COLO668 (cell line): ENCODE measurements around the gene CNKSR2.

Experiments used
- DNase-seq: peaks from one replicate; lab custom pipeline; 2025; ENCODE audit not compliant: unreplicated experiment; lab: John Stamatoyannopoulos, UW

The CNKSR2 gene

GRCh38 chrX:21590012-21590776 lies 216.0 kb downstream of the CNKSR2 start:
- DNase-seq = no peak

GRCh38 chrX:21606002-21606401 lies 231.8 kb downstream of the CNKSR2 start:
- no peak for DNase-seq

DNA sequence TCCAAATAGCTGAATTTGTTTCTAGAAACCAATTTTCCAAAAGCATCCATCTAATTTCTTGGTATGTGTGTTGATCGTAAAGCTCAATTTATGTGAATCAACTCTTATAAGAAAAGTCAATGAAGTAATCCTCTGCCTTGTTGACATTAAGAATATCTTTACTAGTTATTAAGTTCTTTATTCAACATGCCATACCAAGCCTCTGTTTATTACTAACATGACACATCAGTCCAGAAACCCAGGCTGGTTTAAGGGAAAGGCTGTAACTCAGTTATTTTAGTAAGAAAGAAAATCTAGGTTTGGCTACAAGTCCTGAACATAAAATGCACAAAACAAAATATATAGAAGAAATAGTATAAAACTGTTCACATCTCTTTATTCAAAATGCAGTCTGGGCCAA lies 235.9 kb downstream of the CNKSR2 start:
- no peak for DNase-seq

DNA sequence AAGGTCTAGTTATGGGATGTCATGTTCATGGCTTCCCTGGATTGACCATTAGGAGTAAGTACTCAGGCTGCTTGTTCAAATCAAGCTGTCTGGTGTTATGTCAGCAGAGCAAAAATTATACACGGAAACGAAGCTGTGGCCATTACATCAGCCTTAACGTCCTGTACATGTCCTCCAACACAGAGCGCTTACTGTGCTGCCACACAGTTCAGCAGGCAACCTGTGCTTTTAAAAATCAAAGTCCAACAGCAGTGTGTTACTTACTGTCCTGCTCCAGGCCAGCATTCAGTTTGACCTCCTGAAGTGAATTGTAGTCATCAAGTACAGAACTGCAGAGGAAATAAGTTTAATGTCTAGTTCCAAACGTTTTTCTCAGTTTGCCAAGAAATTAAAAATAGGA lies 237.9 kb downstream of the CNKSR2 start:
- no peak for DNase-seq

- DNase-seq = no peak
Observed at GRCh38 chrX:21616386-21616785, 242.2 kb downstream of the CNKSR2 start.

DNA sequence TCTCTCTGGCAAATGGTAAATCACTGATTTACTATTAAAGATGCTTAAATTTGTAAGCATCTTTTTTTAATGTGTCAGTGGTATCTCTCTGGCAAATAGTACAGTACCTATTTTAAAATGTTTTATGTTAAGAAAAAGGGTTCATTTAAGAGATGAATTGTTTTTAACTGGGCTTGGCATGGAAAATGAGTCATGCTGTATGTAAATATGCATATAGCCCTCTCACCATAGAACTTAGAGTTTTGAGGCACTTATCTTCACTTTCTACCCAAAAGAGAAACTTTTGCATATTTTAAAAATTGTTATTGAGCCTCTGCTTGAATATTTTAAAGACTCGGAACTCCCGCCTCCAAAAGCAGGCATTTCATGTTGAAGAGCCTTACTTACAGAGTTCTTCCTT lies 246.0 kb downstream of the CNKSR2 start:
- DNase-seq = no peak

- DNase-seq = no peak
Observed at GRCh38 chrX:21623778-21624501, 249.7 kb downstream of the CNKSR2 start.

GRCh38 chrX:21632027-21632426 lies 257.8 kb downstream of the CNKSR2 start:
- no peak for DNase-seq

GRCh38 chrX:21638311-21638710 lies 264.1 kb downstream of the CNKSR2 start:
- no peak for DNase-seq

GRCh38 chrX:21639775-21640174 lies 265.6 kb downstream of the CNKSR2 start:
- DNase-seq = no peak

DNA sequence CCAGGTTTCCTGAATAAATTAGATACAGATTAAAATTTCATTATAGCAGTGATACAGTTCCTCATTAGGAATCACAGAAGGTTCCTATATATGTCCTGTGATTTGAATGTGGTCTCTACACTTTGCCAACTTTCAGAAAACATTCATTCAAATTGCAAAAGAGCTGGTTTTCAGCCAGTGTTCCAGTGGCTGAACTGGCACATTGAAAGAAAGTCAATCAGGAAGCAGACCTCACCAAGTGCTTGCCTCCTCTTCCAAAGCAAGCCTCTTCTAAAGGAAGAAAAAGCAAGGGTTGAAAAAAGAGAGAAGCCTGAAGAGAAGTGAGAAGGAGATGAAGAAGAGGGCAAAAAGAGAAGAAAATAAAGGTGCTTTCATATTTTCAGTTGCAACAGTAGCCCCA lies 271.2 kb downstream of the CNKSR2 start:
- no peak for DNase-seq

GRCh38 chrX:21645886-21646285 lies 271.7 kb downstream of the CNKSR2 start:
- DNase-seq = no peak

- DNase-seq = peak; percentile 19
Observed at GRCh38 chrX:21655901-21656586, 281.8 kb downstream of the CNKSR2 start.

DNA sequence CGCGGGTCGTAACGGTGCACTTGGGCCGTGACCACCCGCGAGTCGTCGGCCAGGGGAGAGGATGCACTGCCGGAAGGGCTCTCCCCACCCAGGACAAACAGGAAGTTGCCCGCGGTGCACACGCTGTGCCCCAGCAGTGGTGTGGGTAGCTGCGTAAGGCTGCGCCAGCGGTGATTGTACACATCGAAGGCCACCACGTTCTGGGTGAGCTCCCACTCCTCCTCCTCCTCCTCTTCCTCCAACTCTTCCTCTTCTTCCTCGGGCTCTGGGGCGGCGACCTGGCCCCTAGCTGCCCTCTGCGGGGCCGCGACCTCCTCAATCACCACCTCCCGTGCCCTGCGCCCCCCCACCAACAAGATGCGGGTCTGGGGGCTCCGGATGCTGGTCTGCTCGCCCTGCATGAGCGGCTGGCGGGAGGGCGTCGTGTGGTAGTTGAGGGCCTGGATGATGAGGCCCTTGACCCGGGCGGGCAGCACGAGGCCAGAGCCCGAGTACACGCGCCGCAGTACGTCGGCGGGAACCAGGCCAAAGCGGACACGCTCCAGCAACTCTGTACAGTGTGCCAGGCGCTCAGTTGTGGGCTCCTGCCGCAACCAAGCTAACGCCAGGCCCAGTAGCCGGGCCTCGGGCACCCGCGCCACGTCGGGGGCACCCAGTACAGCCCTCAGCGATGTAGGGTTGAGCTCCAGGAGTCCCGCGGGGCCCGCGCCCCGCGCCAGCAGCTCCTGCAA lies 282.5 kb downstream of the CNKSR2 start:
- peak; percentile 42 for DNase-seq

GRCh38 chrX:21657318-21658151 lies 283.3 kb downstream of the CNKSR2 start:
- no peak for DNase-seq

DNA sequence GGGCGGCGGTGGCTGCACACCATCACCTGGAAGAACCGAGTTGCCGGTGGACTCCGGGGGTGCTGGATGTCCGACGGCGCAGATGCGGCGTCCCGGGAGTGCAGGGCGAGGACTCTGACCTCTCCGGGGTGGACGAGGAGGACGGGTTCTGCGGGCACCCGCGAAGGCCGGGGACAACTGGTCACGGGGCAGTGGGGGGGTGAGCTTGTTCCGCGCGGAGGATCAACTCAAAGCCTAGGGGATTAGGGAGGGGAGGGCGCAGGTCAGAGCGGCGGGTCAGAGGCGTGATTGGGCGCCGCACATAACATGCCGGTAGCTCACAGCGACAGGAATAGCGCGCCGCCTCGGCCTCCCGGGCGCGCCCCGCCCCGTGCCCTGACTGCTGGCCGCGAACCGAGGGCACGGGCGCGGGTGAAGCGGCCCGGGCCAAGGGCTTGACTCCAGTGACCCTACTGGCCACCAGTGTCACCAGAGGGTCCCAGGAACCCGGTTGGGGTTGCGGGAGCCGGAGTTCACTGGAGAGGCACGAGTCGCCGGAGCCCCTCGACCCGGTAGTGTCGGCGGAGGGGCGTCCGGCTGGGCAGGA lies 284.0 kb downstream of the CNKSR2 start, which contains the start of gene KLHL34:
Gene KLHL34, minus strand, starts transcription at position 179 of the 586 bp plus-strand sequence. CDS start 542 bp downstream, outside the sequence.
- DNase-seq = peak; percentile 62

DNA sequence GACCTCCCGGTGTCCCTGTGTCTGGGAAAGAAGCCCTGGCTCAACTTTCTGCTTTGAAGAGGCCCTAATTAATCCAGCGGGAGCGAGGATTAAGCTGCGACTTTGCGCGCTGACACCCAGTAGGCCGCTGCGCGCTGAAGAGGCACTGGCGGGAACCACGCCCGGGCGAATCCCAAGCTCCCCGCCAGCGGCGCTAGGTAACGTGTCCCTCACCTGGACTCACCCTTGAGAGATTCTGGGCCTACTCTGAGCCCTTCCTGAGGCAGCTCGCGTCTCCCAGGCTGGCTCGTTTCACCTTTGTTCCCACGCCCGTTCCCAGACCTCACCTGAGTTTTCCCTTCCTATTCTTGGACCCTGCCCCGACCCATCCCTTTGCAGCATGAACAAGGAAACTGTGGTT lies 284.5 kb downstream of the CNKSR2 start:
- peak; percentile 78 for DNase-seq

GRCh38 chrX:21659320-21659719 lies 285.1 kb downstream of the CNKSR2 start:
- no peak for DNase-seq

GRCh38 chrX:21660156-21660555 lies 285.9 kb downstream of the CNKSR2 start:
- no peak for DNase-seq

DNA sequence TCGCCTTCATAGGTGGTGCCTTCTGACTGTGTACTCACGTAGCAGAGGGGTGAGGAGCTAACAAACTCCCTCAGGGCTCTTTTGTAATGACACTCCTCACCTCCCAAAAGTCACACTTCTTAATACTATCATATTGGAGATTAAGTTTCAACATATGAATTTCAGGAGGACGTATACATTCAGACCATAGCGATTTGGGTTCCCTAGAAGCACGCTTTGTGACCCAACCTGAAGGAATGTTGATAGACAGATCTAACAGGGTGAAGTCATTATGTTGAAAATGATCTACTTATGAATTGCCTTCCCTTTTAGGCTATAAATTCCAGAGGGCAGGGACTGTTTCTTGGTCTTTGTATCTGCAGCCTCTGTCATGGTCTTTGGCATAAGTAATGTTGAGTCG lies 287.1 kb downstream of the CNKSR2 start:
- DNase-seq = no peak
